ENCODE measurements around the gene GPR25.

DNA sequence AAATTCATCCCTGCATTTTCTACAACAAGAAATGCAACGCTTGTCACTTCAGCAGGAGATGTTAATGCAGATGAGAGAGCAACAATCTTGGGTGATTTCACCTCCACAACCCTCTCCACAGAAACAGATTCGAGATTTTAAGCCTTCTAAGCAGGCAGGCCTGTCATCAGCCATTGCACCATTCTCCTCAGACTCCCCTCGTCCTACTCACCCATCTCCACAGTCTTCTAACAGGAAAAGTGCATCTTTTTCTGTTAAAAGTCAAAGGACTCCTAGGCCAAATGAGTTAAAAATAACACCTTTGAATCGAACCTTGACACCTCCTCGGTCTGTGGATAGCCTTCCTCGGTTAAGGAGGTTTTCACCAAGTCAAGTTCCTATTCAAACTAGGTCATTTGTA lies 23.4 kb upstream of the GPR25 start:
- no peak for TF ChIP-seq POLR2A (IDR thresholded peaks at IDR 0.05; ENCODE audit: low read depth, low read length)
- TF ChIP-seq TAF1 (IDR thresholded peaks at IDR 0.05; ENCODE audit: low read depth, low read length): no peak
- no peak for TF ChIP-seq POU2F2 (IDR thresholded peaks at IDR 0.05; ENCODE audit: low read depth, low read length)
- no peak for TF ChIP-seq PAX5 (IDR thresholded peaks at IDR 0.05; ENCODE audit: insufficient read depth, low read length, severe bottlenecking)
